Measurements from ENCODE around the gene ASIC4.

Gene ASIC4, protein sequence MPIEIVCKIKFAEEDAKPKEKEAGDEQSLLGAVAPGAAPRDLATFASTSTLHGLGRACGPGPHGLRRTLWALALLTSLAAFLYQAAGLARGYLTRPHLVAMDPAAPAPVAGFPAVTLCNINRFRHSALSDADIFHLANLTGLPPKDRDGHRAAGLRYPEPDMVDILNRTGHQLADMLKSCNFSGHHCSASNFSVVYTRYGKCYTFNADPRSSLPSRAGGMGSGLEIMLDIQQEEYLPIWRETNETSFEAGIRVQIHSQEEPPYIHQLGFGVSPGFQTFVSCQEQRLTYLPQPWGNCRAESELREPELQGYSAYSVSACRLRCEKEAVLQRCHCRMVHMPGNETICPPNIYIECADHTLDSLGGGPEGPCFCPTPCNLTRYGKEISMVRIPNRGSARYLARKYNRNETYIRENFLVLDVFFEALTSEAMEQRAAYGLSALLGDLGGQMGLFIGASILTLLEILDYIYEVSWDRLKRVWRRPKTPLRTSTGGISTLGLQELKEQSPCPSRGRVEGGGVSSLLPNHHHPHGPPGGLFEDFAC

DNA sequence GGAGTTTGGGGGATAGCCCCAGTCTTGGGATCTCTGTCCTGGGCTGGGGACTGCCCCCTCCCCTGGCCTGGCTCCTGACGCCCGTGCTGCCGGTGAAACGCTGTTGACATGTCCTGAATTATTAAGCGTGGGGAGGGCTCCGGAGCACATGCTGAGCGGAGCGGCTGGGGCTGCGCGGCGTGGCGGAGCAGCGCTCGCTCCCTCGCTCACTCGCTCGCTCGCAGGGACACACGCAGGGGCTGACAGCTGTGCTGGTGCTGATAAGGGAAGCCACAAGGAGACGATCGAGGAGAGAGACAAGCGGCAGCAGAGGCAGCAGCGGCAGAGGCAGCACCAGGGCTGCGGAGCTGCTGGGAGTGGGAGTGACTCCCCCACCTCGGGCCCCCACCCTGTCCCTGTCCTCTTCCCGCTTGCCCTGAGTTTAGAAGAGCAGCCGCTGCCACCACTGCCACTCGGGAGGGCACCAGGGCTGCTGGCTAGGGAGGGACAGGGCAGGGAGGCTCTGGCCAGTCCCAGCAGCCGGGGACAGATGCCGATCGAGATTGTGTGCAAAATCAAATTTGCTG lies at the start of gene ASIC4:
Gene ASIC4, plus strand, starts transcription at position 287 of the 566 bp plus-strand sequence. Its CDS starts 243 bp downstream, at position 530.
- no peak for DNase-seq

GRCh38 chr2:219465659-219466561 lies 48.4 kb upstream of the ASIC4 start:
- no peak for DNase-seq

DNA sequence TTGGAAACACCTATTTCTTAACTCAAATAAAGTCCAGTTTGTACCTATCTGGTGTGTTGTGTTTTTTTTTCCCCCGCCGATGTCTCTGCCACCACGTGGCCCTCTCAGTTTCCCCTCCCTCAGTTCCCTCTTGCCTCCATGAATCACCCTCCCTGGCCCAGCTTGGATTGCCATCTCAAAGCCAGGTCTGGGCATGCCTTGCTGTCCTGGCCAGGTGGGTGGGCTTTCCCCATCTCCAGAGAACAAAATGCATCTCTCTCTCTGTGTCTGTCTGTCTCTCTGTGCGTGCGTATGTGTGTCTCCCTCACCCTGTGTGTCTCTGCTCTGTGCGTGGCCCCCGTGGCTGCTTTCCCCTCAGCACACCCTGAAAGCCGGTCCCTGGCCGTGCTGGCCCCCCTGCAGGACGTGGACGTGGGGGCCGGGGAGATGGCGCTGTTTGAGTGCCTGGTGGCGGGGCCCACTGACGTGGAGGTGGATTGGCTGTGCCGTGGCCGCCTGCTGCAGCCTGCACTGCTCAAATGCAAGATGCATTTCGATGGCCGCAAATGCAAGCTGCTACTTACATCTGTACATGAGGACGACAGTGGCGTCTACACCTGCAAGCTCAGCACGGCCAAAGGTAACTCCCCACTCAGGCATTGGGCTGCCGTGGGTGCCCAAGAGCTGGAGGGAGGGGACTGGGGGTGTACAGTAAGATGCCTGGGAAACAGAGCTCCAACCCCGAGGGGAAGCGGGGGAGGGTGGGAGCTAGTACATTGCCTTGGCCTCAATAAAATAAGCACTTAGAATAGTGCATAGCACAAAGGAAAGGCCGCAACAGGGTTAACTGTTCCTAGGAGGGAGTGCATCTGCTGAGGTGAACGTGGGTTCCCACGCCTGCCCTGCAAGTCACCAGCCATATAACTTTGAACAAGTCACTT lies 47.2 kb upstream of the ASIC4 start:
- DNase-seq: no peak

DNA sequence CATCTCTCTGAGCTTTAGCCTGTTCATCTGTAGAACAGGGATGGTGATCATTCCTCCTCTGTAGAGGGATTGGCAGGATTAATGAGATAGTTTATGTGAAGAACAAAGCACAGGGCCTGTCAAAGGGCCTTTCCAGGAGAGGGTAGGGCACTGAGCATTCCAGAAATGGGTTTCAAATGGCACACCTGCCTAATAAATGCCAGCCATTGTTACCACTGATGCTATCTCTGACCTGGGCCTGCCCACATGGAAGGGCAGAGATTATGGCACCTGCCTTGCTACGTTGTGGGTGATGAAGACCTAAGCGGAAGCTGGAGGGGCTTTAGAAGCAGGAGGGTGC lies 46.6 kb upstream of the ASIC4 start:
- DNase-seq: no peak

GRCh38 chr2:219468410-219469185 lies 45.7 kb upstream of the ASIC4 start:
- no peak for DNase-seq

DNA sequence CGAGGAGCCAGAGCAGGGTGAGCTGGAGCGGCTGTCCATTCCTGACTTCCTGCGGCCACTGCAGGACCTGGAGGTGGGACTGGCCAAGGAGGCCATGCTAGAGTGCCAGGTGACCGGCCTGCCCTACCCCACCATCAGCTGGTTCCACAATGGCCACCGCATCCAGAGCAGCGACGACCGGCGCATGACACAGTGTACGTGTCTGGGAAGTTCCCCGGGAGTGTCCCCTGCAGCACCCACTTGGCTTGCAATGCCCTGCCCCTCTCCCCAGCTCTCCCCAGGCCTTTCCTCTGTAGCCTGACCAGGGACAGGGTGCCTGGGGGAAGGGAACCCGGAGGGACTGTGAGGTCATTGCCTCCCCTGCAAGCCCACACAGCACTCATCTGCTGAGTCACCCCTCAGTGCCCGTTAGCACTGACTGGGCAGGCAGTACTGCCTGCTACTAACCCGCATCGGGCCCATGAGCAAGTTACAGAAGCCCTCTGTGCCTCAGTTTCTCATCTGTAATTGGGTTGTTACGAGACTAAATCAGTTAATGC lies 45.0 kb upstream of the ASIC4 start:
- DNase-seq: no peak

GRCh38 chr2:219470429-219470828 lies 43.9 kb upstream of the ASIC4 start:
- no peak for DNase-seq

- no peak for DNase-seq
These were observed 42.6 kb upstream of the ASIC4 start for GRCh38 chr2:219471476-219472371.

DNA sequence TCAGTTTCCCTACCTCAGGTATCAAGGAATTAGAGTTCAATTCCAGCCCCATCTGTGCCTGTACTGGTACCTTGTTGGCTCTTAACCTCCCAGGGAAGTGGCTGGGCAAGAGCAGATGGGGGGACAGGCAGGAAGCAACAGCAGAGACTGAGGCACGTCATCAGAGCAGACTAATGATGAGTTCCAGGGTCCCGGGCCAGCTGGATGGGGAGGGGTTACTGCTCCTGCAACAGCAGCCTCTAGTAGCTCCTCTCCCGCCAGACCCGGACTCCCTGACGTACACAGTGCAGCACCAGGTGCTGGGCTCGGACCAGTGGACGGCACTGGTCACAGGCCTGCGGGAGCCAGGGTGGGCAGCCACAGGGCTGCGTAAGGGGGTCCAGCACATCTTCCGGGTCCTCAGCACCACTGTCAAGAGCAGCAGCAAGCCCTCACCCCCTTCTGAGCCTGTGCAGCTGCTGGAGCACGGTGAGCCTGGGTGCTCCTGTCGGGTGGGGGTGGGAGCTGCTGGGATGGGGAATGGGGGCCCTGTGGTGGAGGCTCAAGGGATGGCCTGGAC lies 41.6 kb upstream of the ASIC4 start:
- DNase-seq: no peak

DNA sequence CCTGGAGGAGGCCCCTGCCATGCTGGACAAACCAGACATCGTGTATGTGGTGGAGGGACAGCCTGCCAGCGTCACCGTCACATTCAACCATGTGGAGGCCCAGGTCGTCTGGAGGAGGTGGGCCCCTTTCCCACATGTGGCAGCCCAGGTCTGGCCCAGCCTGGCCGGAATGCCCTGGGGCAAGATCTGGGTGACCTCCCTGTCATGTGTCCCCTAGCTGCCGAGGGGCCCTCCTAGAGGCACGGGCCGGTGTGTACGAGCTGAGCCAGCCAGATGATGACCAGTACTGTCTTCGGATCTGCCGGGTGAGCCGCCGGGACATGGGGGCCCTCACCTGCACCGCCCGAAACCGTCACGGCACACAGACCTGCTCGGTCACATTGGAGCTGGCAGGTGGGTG lies 40.8 kb upstream of the ASIC4 start:
- DNase-seq: no peak

- no peak for DNase-seq
These were observed 39.8 kb upstream of the ASIC4 start for GRCh38 chr2:219474285-219475060.

DNA sequence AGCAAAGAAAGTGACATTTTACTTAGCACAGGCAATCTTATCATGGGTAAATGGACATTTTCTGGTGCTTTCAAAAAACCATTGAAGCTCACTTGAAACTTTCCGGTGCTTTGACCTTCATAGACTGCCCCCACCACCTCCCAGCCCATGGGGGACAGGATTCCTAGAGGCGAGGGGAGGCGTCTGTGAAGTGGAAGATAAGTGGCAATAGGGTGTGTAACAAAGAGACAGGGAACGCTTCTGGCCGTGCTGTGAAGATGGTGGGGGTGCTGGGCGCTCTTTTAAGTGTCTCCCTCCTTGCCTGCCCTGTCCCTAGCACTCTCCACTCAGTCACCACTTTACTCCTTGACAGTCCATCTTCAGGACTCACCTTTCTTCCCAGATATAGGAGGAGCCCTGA lies 39.0 kb upstream of the ASIC4 start:
- DNase-seq: no peak

DNA sequence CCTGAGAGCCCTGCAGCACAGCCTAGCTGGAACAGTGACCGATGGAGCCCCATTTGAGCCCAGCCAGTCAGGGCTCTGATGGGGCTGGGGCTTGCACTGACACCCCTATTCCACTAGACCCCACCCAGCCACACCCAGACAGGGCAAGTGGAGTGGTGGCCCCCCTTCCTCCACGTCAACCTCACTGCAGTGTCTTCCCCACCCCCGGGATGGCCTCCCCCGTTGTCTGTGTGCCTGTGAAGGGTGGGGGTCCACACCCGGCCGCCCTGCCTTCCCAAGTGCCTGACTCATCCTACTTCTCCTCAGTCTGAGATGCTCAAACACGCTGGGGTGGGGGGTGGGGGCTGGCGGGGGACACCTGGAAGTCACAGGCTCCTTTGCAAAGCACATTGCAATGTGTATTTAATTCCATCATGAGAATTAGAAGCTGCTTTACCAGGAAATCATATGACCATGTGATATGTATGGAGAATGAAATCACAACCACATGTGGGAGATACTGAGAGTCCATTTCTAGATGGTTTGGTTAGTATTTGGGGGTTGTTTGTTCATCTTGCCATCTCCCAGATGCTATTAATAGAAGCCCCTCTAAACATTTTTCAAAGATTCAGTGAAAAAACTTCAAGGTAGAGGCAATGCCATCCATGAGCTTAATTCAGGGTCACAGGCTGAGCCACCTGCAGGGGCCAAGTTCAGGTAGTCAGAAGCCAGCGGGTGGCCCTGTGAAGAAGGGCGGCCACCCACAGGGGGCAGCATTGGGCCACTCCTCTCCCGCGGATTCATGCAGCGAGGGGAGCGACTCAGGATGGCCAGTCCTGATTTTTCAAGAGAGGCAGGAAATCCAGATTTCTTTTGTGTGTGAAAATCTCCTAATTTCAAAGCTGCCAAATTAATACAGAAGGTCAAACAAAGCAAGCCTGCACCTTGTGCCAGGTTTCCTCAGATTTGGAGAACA lies 38.3 kb upstream of the ASIC4 start:
- DNase-seq: peak; percentile 63

DNA sequence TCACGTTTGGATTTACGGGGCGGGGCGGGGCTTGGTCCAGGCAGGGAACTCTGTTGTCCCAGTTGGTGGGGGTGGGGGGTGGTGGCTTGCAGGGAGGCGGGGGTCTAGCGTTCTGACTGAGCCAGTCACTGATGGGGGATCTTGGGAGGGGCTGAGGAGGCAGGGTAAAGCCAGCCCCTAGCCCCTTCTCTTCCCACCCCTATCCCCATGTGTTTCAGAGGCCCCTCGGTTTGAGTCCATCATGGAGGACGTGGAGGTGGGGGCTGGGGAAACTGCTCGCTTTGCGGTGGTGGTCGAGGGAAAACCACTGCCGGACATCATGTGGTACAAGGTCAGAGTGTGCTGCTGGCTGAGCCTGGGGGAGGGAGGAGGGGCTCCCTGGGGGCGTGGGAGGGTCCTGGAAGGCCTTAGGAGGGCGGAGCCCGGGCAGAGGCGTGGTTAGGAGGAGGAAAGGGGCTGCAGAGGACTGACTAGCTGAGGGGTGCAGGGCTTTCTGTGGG lies 37.6 kb upstream of the ASIC4 start:
- DNase-seq: no peak

DNA sequence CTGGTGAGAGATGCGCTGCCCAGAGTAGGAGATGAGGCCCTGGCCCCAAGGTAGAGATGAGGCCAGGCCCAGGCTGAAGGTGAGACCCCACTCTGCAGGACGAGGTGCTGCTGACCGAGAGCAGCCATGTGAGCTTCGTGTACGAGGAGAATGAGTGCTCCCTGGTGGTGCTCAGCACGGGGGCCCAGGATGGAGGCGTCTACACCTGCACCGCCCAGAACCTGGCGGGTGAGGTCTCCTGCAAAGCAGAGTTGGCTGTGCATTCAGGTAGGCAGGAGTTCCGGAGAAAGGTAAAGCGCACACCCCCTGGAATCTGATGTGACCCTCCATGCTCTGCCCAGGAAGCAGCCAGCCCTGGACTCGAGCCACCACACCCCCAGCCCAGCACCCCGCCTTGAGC lies 37.1 kb upstream of the ASIC4 start:
- no peak for DNase-seq

- no peak for DNase-seq
These were observed 36.5 kb upstream of the ASIC4 start for GRCh38 chr2:219477815-219478214.

DNA sequence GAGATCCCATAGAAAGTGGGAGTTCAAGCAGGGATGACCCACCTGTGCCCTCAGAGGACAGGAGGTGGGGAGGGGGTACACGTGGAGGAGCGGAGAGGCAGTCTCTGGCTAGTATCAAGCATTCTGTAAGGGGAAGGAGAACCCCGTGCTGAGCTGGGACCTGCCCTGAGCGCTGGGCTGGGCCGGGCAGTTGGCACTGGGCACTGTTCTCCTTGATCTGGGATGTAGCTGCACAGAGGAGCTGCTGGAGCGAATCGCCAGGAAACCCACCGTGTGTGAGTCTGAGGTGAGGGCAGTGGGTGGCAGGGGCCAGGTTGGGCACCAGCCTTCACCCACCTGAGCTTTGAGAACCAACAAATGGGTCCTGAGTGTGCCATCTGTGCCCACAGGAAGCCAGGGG lies 35.4 kb upstream of the ASIC4 start:
- DNase-seq: no peak

DNA sequence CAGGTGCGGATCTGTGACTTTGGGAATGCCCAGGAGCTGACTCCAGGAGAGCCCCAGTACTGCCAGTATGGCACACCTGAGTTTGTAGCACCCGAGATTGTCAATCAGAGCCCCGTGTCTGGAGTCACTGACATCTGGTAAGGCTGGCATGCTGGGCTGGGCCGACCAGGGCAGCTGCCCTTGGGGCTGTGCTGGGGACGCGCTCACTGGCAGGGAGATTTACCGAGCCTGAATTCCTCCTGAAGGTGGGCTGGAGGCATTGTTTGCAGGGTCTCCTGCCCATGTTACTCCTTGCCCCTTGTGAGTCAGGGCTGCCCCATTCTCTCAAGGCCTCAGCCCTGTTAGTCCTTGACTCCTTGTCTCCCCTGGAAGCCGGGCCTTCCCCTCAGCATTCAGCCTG lies 34.3 kb upstream of the ASIC4 start:
- DNase-seq: no peak
